Testis (tissue), 2 donors: Measurements from ENCODE around the gene LENG1.

ENCODE experiments used
- POLR2A ChIP-seq: fragments of 450-650 bp; IDR thresholded peaks from one replicate; pipeline ENCODE4 v1.6.1; 2017; ENCODE audit warnings: antibody characterized with exemption, mild to moderate bottlenecking, moderate library complexity
- TF ChIP-seq, protein P1 (sequence below), 3 experiments: fragments of 450-650 bp in 2 of 3; fragments of 200-600 bp in 1 of 3; sonication (generic) in 1 of 3; IDR thresholded peaks; one replicate each; pipeline ENCODE4 v1.5.1; 2016 to 2019; ENCODE audit warnings: antibody characterized with exemption in 3 of 3, mild to moderate bottlenecking in 2 of 3, moderate library complexity in 1 of 3

DNA sequence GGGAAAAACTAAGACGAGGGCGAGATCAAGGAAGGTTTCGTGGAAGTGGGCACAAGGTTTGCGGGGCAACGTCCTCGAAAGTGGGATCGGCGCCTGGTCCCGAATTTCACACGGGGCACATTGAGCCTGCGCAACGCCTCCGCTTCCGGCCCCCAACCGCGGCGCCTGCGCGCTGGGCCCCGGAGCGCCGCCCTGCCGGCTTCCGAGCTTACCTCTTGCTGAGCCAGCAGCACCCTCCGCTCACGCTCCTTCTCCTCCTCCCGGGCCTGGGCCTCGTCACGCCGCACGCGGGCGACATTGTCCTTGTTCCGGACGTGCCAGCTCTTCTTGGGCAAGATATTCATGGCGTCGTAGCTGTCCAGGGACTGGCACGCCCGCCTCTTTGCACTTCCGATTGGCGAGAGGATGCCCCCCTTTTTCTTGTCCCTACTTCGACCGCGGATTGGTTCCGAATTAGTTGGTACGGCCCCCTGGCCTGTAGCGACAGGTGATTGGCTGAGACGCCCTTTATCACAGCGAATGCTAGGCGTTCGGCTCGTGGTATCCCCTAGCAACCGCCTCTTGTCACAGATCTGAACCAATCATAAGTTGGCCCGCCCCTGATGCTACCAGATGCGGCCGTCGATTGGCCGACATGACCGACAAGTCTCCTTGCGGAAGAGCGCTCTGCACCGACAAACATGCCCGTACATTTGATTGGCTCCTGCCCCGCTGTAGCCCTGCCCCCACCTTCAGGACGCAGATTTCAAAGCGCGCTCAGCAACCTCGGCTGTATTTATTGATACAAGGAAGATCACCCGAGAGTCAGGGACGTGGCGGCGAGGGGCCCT lies at the start of gene LENG1:
- TF ChIP-seq, protein P1, sequence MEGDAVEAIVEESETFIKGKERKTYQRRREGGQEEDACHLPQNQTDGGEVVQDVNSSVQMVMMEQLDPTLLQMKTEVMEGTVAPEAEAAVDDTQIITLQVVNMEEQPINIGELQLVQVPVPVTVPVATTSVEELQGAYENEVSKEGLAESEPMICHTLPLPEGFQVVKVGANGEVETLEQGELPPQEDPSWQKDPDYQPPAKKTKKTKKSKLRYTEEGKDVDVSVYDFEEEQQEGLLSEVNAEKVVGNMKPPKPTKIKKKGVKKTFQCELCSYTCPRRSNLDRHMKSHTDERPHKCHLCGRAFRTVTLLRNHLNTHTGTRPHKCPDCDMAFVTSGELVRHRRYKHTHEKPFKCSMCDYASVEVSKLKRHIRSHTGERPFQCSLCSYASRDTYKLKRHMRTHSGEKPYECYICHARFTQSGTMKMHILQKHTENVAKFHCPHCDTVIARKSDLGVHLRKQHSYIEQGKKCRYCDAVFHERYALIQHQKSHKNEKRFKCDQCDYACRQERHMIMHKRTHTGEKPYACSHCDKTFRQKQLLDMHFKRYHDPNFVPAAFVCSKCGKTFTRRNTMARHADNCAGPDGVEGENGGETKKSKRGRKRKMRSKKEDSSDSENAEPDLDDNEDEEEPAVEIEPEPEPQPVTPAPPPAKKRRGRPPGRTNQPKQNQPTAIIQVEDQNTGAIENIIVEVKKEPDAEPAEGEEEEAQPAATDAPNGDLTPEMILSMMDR (IDR thresholded peaks at IDR 0.05) = peak in 1 of 3 experiments; percentile 27
- TF ChIP-seq POLR2A = no peak
